Skin of body (tissue), 2 donors: ENCODE data around the gene DEPDC7. TPM values are rescaled to one million over a fixed set of nuclear protein-coding genes. Genes with fewer than 3 reads are reported as not detected.
A peak's percentile ranks its signal among the peaks of the same experiment; 100 is the strongest.
"Not testable (repeated sequence)": the region's sequence is repeated elsewhere in the genome, so short reads cannot be mapped to it uniquely, and the experiment has no call there.

ENCODE experiments used
- DNase-seq: peaks from one replicate; lab custom pipeline; 2025; lab: John Stamatoyannopoulos, UW
- total RNA-seq: library from RNA; depleted of rRNA; stranded (reverse); fragments of >200 nt; gene quantifications from one replicate; pipeline ENCODE4 v1.2.3, GENCODE V29; 2014

The DEPDC7 gene
- total RNA-seq = 6.0 TPM

- DNase-seq = peak; percentile 69
Observed at GRCh38 chr11:33015621-33016551, at the start of gene DEPDC7. Gene DEPDC7 (plus strand): TSS chr11:33015878. CDS start chr11:33015956, 78 bp downstream.

DNA sequence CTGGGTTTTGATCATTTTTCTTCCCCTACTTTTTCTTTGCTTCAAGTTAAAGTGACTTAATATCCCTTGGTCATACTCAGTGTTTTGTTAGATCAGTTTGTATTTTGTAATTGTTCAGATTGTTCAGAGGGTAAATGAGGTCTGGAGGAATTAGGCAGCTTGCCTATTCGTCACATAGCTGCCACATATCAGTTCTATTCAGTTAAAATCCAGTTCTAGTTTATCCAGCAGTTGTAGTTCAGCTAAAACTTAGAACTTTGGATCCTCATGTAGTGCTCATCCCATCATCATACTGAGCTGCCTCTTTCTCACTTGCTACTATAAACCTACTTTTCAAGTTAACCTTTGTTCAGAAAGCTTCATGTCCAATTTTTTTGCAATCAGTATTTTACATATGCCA lies 47.1 kb upstream of the DEPDC7 start:
- no peak for DNase-seq

GRCh38 chr11:32972233-32972632 lies 43.4 kb upstream of the DEPDC7 start:
- not testable (repeated sequence) for DNase-seq

DNA sequence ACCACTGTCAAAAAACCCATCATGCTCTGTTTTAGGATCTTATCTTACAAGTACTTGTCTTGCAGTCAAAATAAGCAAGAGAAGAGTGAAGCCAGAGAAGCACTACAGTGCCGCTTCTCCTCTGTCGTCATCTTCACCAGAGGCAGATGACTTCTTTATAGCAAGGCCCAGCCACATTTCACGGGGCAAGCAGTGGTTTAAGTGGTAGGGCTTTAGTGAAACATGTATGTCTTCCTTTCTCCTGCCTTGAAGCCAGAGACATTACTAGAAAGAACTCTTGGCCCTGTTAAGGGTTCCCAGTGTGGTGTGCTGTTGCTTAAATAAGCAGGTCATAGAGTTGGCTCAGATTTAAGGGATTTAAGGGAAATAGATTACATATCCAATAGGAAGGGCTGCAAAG lies 42.9 kb upstream of the DEPDC7 start:
- no peak for DNase-seq

- DNase-seq = no peak
Observed at GRCh38 chr11:32982626-32983025, 33.1 kb upstream of the DEPDC7 start.

GRCh38 chr11:32983506-32983905 lies 32.2 kb upstream of the DEPDC7 start:
- no peak for DNase-seq

DNA sequence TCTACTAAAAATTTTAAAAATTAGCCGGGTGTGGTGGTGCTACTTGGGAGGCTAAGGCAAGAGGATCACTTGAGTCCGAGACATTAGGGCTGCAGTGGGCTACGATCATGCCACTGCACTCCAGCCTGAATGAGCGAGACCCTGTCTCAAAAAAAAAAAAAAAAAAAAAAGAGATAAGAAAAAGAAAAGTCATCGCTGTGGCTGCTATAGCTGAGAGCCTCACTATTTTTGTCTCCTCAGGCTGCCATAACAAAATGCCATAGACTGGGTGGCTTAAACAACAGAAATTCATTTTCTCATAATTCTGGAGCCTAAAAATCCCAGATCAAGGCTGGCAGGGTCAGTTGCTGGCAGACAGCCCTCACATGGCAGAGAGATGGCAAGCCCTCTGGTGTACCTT lies 30.1 kb upstream of the DEPDC7 start:
- DNase-seq = no peak

DNA sequence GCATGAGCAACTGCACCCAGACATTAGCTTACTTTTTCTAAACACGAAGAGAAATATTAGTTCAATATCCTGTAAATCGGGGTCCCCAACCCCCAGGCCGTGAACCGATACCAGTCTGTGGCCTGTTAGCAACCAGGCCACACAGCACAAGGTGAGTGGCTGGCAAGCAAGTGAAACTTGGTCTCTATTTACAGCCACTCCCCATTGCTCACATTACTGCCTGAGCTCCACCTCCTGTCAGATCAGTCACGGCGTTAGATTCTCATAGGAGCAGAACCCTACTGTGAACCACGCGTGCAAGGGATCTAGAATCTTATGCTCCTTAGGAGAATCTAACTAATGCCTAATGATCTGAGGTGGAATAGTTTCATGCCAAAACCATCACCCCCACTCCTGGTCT lies 27.8 kb upstream of the DEPDC7 start:
- no peak for DNase-seq

- DNase-seq = no peak
Observed at GRCh38 chr11:32990481-32990880, 25.2 kb upstream of the DEPDC7 start.

GRCh38 chr11:32991427-32991826 lies 24.3 kb upstream of the DEPDC7 start:
- DNase-seq = no peak

- DNase-seq = no peak
Observed at GRCh38 chr11:32991898-32992297, 23.8 kb upstream of the DEPDC7 start.

- DNase-seq = no peak
Observed at GRCh38 chr11:33000181-33000580, 15.5 kb upstream of the DEPDC7 start.

DNA sequence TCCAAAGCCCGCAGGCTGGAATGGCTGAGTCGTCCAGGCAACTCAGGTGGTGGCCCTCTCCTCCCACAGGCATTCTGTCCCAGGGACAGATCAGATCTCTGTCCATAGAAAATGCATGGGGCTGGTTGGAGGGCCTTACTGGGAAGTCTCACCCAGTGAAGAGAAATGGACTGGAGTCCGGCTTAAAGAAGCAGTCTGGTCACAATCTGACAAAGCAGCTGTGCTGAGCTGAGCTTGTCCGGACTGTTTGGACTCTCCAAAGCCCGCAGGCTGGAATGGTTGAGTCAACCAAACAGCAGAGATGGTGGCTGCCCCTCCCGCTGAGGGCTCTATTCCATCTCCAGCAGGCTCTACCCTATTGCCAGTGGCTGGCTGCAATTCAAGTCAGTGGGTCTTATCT lies 14.4 kb upstream of the DEPDC7 start:
- no peak for DNase-seq

DNA sequence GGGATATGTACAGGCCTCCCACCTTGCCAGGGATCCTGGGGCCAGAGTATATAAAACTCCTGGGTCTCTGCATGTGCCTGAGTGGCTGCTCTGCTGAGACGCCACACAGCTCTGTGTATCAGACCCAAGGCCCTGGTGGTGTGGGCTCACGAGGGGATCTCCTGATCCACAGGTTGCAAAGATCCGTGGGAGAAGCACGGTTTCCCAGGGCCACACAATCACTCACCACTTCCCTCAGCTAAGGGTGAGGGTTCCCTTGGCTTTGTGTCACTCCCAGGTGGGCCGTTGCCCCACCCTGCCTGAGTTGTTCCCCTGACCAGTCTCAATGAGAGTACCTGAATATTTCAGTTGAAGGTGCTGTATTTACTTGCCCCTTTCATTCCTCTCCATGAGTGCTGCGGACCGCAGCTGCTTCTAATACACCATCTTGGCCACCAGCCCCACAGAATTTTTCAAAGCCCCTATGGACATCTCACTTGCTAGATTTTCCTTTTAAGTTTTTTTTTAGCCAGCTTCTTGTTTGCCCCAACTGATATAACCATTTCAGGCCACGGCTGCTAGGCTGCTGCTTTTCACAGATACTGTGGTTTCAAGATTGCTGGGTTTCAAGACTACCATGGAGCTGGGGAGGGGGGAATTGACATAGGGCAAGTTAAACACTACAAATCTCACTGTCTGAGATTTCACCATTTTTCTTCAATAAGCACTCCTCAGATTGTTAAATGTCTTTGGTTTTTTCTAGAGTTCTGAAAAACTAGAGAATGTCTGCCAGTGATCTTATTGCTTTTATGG lies 13.7 kb upstream of the DEPDC7 start:
- DNase-seq = no peak

DNA sequence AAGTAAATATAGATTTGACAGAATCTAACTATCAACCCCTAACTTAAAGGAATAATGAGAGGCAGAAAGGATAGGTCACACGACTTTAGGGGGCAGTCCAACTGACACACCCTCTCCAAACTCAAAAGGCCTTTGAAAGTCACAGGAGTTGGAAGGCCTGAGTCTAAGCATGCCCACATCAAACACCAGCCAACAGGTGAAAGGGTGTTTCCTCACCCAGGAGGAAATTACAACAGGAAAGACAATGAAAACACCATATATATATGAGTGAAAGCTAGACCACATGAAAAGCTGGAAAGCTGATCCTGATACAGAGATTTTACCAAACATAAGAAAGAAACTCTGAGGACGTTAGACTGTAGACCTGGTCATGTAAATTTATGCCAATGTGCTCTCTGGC lies 10.5 kb upstream of the DEPDC7 start:
- no peak for DNase-seq

DNA sequence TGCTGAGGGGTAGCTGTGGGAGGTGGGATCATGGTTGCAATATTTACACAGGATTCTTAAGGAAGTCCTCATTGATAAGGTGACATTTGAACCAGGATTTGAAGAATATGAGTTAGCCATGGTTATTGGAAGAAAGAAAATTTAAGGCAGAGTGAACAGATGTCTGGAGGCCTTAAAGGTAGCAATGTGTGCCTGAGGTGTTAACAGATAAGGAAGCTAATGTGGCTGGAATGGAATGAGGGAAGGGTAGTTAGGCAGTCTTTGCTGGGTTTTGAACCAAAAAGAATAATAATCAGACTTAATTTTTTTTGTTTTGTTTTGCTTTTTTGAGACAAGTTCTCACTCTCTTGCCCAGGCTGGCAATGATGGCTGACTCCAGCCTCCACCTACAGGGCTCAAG lies 9.7 kb upstream of the DEPDC7 start:
- no peak for DNase-seq

GRCh38 chr11:33013755-33014154 lies 1.9 kb upstream of the DEPDC7 start:
- no peak for DNase-seq

DNA sequence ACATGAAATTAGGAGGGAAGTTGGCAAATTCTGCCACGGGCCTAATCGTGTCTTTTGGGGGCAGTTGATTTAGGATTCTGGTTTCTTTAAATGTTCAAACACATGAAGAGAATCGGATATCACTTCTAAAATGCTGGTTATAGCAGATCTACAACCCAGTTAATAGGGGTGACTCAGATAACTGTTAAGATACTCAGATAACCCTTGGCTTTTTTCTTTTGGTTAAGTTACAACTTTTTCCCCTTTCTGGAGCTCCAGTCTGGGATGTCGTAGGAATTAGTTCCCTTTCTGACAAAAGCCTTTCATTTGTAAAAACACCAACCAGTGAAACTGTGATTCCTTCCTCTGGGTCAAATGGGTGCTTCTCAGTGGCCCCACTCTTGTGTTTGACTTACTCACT lies 976 bp downstream of the DEPDC7 start:
- DNase-seq = no peak

GRCh38 chr11:33017478-33017877 lies 1.8 kb downstream of the DEPDC7 start:
- DNase-seq = no peak

DNA sequence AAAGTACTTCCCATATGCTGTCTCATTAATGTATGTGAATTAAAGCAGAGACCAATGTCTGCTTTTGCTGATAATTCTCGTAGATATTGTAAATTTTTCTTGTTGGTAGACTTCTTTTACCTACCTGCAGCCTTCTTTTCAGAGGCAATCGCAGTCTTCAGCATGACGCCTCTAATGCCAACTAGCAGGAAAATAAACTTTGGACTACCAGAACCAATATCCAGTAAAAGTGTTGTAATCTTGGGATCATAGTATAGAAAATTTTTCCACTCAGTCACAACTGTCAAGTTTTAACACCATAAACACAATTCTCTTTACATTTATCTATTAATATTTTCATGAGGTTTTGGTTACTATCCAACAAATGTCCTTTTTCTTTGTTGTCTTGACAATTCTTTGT lies 2.3 kb downstream of the DEPDC7 start:
- no peak for DNase-seq

DNA sequence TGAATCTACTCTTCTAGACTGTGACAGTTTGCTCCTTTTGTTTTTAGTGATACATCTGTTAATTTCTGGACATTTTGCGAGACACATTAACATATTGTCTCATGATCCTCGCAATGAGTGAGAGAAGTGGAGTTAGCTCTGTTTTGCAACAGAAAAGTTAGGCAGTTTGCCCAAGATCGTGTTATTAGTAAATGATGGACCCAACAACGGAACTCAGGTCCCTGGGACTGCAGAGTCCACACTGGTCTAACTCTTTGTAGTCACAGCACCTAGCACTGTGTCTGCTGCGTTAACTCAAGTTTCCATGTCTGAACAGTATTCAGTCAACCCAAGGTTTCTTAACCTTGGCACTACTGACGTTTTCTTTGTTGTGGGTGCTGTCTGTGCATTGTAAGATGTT lies 3.2 kb downstream of the DEPDC7 start:
- DNase-seq = no peak

- DNase-seq = no peak
Observed at GRCh38 chr11:33021501-33021900, 5.8 kb downstream of the DEPDC7 start.

DNA sequence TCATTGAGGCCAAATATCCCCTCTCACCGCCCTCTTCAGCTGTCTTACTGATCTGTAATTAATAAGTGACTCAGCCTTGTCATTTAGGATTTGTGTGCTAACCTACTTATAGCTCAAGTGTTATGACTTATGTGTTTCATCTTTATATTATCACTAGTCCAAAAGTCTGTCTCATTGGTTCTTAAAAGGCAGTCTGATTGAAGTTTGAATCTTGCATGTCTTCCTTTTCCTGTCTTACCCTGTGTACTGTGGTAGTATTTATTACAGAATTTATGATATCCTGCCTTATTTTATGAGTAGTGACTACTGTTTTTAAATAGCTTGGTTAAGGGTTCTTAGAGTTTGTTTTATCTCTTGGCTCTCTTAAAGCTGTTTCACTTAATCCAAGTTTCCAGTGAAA lies 6.3 kb downstream of the DEPDC7 start:
- DNase-seq = no peak
